ENCODE measurements around the gene SNX32.

The SNX32 gene

GRCh38 chr11:65872586-65873317 is 39.0 kb downstream of the SNX32 start, which contains the start of gene EFEMP2:
TSS of gene EFEMP2 (minus strand) at chr11:65872800. CDS start at chr11:65872354, 446 bp downstream.
- Histone ChIP-seq H3K4me1 (ENCODE audit: insufficient read depth, low read length) (no peaks in the 10 kb centered on the region; the same call in 1 of the 2 replicates), H3K9me3 (ENCODE audit: insufficient read depth, low read depth, low read length) (no peaks in the 10 kb centered on the region), H3K36me3 (ENCODE audit: insufficient read depth, low read length) (no peaks in the 10 kb centered on the region), H3K27ac (ENCODE audit: low read depth, low read length) (no peak within 1 kb of the TSS), H3K4me3 (ENCODE audit: low read length) (peak within 1 kb of the TSS; percentile 80), H3K27me3 (ENCODE audit: insufficient read depth, low read length) (peaks cover 15% of the 10 kb centered on the region), H3K9ac (ENCODE audit: low read depth, low read length) (peak within 1 kb of the TSS; percentile 61)
- WGBS = under 1% methylated on average over 69 of the region's 69 CpGs

DNA sequence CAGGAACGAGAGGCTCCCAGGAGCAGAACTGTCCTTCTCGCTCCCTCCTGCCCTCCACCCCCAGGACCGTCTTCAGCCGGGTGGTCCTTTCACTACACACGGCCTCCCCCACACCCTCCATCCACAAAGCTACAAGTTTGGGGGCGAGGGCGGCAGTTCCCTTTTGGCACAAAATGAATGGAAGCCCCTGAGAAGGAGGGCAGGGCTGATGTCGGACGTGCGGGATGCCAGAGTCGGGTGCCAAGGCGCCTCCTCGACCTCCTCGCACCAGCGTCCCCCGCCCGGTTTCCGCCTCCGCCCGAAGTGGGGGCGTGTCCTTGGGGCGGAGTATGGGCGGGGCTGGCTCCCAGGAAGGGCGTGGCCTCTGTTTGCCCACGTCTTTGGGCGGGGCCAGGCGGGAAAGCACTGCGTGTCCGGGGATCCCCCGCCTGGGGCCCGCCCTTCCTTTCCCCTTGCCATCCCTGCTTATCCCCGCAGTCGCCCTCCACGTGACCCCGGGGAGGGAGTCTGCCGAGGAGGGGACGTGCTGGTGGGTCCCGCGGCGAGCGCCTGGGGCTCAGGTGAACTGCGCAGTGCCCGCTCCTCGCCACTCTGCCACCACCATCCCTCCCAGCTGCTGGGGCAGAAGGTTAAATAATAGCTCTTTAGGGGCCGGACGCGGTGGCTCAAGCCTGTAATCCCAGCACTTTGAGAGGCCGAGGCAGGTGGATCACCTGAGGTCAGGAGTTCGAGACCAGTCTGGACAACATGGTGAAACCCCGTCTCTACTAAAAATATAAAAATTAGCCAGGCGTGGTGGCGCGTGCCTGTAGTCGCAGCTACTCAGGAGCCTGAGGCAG is 39.8 kb downstream of the SNX32 start:
- Histone ChIP-seq H3K9me3 (ENCODE audit: insufficient read depth, low read depth, low read length) (no peaks in the 10 kb centered on the region), H3K36me3 (ENCODE audit: insufficient read depth, low read length) (no peaks in the 10 kb centered on the region), H3K4me3 (ENCODE audit: low read length) (peak overlapping the region; percentile 80), H3K27ac (ENCODE audit: low read depth, low read length) (no peak overlapping the region), H3K4me1 (ENCODE audit: insufficient read depth, low read length) (no peaks in the 10 kb centered on the region; the same call in 1 of the 2 replicates), H3K27me3 (ENCODE audit: insufficient read depth, low read length) (peaks cover 15% of the 10 kb centered on the region), H3K9ac (ENCODE audit: low read depth, low read length) (peak overlapping the region; percentile 39; the same call in 1 of the 2 replicates)
- 10% methylated on average over 54 of the region's 54 CpGs for WGBS

GRCh38 chr11:65879617-65880016 is 45.9 kb downstream of the SNX32 start, which contains the start of gene CTSW:
TSS of gene CTSW (plus strand) at chr11:65879837. CDS start at chr11:65879855, 18 bp downstream.
- Histone ChIP-seq H3K9ac (ENCODE audit: low read depth, low read length) (no peak within 1 kb of the TSS), H3K4me1 (ENCODE audit: insufficient read depth, low read length) (no peaks in the 10 kb centered on the region), H3K27ac (ENCODE audit: low read depth, low read length) (no peak within 1 kb of the TSS), H3K4me3 (ENCODE audit: low read length) (no peak within 1 kb of the TSS), H3K36me3 (ENCODE audit: insufficient read depth, low read length) (peaks cover 24% of the 10 kb centered on the region), H3K27me3 (ENCODE audit: insufficient read depth, low read length) (no peaks in the 10 kb centered on the region), H3K9me3 (ENCODE audit: insufficient read depth, low read depth, low read length) (no peaks in the 10 kb centered on the region)
- 84% methylated on average over 7 of the region's 7 CpGs for WGBS

DNA sequence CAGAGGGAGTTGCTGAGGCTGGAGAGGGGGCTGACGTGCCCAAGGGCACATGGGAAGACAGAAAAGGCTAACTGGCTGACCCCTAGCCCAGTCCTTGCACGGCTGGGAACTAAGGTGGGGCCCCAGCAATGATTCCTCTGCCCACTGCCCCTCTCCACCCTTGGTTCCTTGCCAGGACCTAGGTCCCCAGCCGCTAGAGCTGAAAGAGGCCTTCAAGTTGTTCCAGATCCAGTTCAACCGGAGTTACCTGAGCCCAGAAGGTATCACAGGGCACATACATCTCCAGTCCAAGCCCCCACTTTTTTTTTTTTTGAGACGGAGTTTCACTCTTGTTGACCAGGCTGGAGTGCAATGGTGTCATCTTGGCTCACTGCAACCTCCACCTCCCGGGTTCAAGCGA is 46.3 kb downstream of the SNX32 start:
- H3K27me3 ChIP-seq (ENCODE audit: insufficient read depth, low read length) = no peaks in the 10 kb centered on the region
- no peaks in the 10 kb centered on the region for H3K4me1 ChIP-seq (ENCODE audit: insufficient read depth, low read length)
- H3K9me3 ChIP-seq (ENCODE audit: insufficient read depth, low read depth, low read length) = no peaks in the 10 kb centered on the region
- no peak overlapping the region for H3K4me3 ChIP-seq (ENCODE audit: low read length)
- no peak overlapping the region for H3K9ac ChIP-seq (ENCODE audit: low read depth, low read length)
- 88% methylated on average over 7 of the region's 7 CpGs for WGBS
- peaks cover 27% of the 10 kb centered on the region for H3K36me3 ChIP-seq (ENCODE audit: insufficient read depth, low read length)
- H3K27ac ChIP-seq (ENCODE audit: low read depth, low read length) = no peak overlapping the region

DNA sequence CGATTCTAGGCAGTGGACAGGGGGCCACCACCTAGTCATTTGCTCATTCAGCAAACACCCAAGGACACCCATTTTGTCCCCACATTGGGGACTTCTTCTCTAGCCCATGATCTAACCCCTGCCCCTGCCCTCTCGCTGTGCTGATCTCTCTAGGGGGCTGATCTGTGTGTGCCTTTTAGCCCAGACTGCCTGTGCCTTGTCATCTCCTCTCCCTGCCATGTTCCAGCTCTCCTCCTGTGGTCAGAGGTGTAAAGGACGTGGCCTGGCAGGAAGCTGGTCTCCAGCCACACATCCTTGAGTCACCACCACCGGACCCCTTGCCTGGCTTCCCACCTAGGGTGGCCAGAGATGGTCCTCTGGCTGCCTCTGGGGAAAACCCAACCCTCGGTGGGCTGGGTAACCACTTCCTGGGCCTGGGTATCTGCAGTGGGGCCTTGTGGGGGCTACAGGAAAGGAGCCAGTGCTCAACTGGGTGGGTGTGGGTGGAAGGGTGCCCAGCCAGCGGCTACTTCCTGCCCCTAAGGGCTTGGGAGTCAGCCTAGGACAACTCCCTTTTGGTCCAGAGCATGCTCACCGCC is 47.2 kb downstream of the SNX32 start:
- no peak overlapping the region for H3K27ac ChIP-seq (ENCODE audit: low read depth, low read length)
- H3K4me3 ChIP-seq (ENCODE audit: low read length) = no peak overlapping the region
- no peaks in the 10 kb centered on the region for H3K4me1 ChIP-seq (ENCODE audit: insufficient read depth, low read length)
- WGBS = 89% methylated on average over 7 of the region's 7 CpGs
- H3K36me3 ChIP-seq (ENCODE audit: insufficient read depth, low read length) = peaks cover 35% of the 10 kb centered on the region
- H3K27me3 ChIP-seq (ENCODE audit: insufficient read depth, low read length) = no peaks in the 10 kb centered on the region
- H3K9me3 ChIP-seq (ENCODE audit: insufficient read depth, low read depth, low read length) = no peaks in the 10 kb centered on the region
- no peak overlapping the region for H3K9ac ChIP-seq (ENCODE audit: low read depth, low read length)

- Histone ChIP-seq H3K27ac (ENCODE audit: low read depth, low read length) (no peak overlapping the region), H3K27me3 (ENCODE audit: insufficient read depth, low read length) (no peaks in the 10 kb centered on the region), H3K36me3 (ENCODE audit: insufficient read depth, low read length) (peaks cover 45% of the 10 kb centered on the region), H3K4me3 (ENCODE audit: low read length) (no peak overlapping the region), H3K9ac (ENCODE audit: low read depth, low read length) (no peak overlapping the region), H3K9me3 (ENCODE audit: insufficient read depth, low read depth, low read length) (no peaks in the 10 kb centered on the region), H3K4me1 (ENCODE audit: insufficient read depth, low read length) (peaks cover 1% of the 10 kb centered on the region; the same call in 1 of the 2 replicates)
- 96% methylated on average over 30 of the region's 30 CpGs for WGBS
These were observed 48.6 kb downstream of the SNX32 start for GRCh38 chr11:65882120-65883057.

DNA sequence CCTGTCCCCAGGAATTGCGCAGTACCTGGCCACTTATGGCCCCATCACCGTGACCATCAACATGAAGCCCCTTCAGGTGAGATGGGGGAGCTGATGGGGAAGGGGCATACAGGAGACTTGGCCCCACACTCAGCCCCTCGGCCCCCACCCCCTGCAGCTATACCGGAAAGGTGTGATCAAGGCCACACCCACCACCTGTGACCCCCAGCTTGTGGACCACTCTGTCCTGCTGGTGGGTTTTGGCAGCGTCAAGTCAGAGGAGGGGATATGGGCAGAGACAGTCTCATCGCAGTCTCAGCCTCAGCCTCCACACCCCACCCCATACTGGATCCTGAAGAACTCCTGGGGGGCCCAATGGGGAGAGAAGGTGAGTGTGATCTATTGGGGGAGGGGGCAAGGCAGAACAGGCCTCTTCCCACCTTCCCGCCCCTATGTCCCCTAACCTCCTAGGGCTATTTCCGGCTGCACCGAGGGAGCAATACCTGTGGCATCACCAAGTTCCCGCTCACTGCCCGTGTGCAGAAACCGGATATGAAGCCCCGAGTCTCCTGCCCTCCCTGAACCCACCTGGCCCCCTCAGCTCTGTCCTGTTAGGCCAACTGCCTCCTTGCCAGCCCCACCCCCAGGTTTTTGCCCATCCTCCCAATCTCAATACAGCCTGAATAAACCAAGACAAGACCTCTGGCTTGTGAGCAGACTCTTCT is 49.4 kb downstream of the SNX32 start:
- Histone ChIP-seq H3K4me1 (ENCODE audit: insufficient read depth, low read length) (peaks cover 3% of the 10 kb centered on the region; the same call in 1 of the 2 replicates), H3K9me3 (ENCODE audit: insufficient read depth, low read depth, low read length) (no peaks in the 10 kb centered on the region), H3K9ac (ENCODE audit: low read depth, low read length) (no peak overlapping the region), H3K36me3 (ENCODE audit: insufficient read depth, low read length) (peaks cover 45% of the 10 kb centered on the region), H3K27ac (ENCODE audit: low read depth, low read length) (no peak overlapping the region), H3K4me3 (ENCODE audit: low read length) (no peak overlapping the region), H3K27me3 (ENCODE audit: insufficient read depth, low read length) (no peaks in the 10 kb centered on the region)
- 92% methylated on average over 11 of the region's 13 CpGs for WGBS

DNA sequence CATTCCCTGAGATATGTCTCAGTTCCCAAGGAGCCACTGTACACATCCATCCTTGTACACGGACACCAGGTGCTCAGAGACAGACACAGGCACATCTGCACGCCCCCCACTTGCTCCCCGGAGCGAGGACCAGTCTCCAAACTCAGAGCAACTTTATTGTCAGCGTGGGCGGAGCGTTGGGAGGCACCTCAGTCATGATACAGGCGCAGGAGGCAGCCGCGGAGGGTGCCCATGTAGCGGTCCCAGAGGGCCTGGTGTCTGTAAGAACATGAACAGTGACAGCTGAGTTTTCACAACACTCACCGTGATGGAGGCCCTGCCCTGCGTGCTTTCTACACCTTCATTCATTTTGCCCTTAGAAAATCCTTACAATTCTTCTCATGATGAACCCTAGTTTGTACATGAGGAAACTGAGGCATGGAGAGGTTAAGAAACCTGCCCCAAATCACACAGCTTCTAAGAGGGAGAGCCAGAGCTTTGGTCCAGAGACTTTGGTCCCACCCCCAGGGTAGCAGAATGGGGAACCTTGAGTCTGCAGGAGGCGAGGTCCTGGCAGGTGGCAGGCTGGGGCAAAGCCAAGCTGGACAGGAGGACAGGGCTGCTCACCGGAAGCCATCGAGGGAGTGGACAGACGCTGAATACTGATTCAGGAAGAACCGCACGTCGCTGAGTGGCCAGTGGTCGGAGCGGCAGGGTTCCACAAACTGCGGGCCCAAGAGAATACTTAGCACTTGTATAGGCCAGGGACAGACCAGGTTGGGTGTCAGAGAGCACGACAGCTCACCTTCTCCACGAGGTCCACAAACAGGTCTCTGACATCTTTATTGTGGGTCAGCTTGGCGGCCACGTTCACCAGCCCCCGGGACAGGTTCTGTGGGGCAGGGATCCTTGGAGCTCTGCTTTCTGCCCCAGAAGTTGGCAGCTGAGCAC is 50.3 kb downstream of the SNX32 start:
- Histone ChIP-seq H3K9me3 (ENCODE audit: insufficient read depth, low read depth, low read length) (no peaks in the 10 kb centered on the region), H3K4me3 (ENCODE audit: low read length) (no peak overlapping the region), H3K27ac (ENCODE audit: low read depth, low read length) (no peak overlapping the region), H3K36me3 (ENCODE audit: insufficient read depth, low read length) (peaks cover 45% of the 10 kb centered on the region), H3K9ac (ENCODE audit: low read depth, low read length) (no peak overlapping the region), H3K27me3 (ENCODE audit: insufficient read depth, low read length) (peaks cover 1% of the 10 kb centered on the region; the same call in 1 of the 2 replicates), H3K4me1 (ENCODE audit: insufficient read depth, low read length) (peaks cover 3% of the 10 kb centered on the region)
- WGBS = 94% methylated on average over 28 of the region's 28 CpGs

DNA sequence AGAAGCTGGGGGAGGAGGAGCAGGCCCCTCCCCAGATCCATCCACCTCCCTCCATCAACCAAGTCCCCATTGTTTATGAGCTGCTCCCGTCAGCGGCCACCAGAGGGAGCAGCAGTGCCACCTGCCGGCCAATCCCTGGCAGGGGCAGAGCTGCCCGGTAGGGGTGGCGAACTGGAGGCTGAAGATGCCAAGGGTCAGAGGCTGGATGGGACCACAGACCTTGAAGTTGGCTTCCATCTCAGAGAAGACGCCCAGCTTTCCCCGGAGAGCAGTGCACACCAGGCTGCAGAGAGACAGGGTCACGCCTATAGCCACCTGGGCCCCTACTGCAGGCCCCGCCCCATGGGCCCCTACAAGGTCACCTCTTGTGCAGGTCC is 50.9 kb downstream of the SNX32 start:
- peaks cover 8% of the 10 kb centered on the region for H3K27me3 ChIP-seq (ENCODE audit: insufficient read depth, low read length)
- no peak overlapping the region for H3K27ac ChIP-seq (ENCODE audit: low read depth, low read length)
- no peak overlapping the region for H3K4me3 ChIP-seq (ENCODE audit: low read length)
- H3K9me3 ChIP-seq (ENCODE audit: insufficient read depth, low read depth, low read length) = no peaks in the 10 kb centered on the region
- 34% methylated on average over 9 of the region's 9 CpGs for WGBS
- H3K9ac ChIP-seq (ENCODE audit: low read depth, low read length) = no peak overlapping the region
- H3K4me1 ChIP-seq (ENCODE audit: insufficient read depth, low read length) = peaks cover 5% of the 10 kb centered on the region
- peaks cover 45% of the 10 kb centered on the region for H3K36me3 ChIP-seq (ENCODE audit: insufficient read depth, low read length)
